NCI-H1930 (cell line): Measurements from ENCODE around the gene S100B.
A peak's percentile ranks its signal among the peaks of the same experiment; 100 is the strongest.
"Not testable (repeated sequence)": the region's sequence is repeated elsewhere in the genome, so short reads cannot be mapped to it uniquely, and the experiment has no call there.

Source experiments
- DNase-seq, 2 experiments: peaks; one replicate each; lab custom pipeline; 2025; lab: John Stamatoyannopoulos, UW

Gene S100B

GRCh38 chr21:46604975-46605766, at the start of gene S100B:
Gene S100B (minus strand): TSS chr21:46605082. CDS start chr21:46602415, 2,667 bp downstream.
- no peak for DNase-seq

- no peak for DNase-seq
Measured at GRCh38 chr21:46651121-46651520, 46.2 kb upstream of the S100B start.

GRCh38 chr21:46650476-46651098, 45.7 kb upstream of the S100B start:
- no peak for DNase-seq

- DNase-seq, result no peak
Measured at GRCh38 chr21:46649356-46649755, 44.5 kb upstream of the S100B start.

- no peak for DNase-seq
Measured at GRCh38 chr21:46648539-46648938, 43.7 kb upstream of the S100B start.

GRCh38 chr21:46646541-46647154, 41.8 kb upstream of the S100B start:
- DNase-seq, result no peak

- DNase-seq, result no peak
Measured at GRCh38 chr21:46645840-46646239, 41.0 kb upstream of the S100B start.

- DNase-seq, result no peak
Measured at GRCh38 chr21:46643379-46644177, 38.7 kb upstream of the S100B start.

GRCh38 chr21:46641656-46642055, 36.8 kb upstream of the S100B start:
- DNase-seq, result no peak

- DNase-seq, result no peak
Measured at GRCh38 chr21:46639489-46640386, 34.9 kb upstream of the S100B start.

GRCh38 chr21:46637952-46638746, 33.3 kb upstream of the S100B start:
- no peak for DNase-seq

- no peak for DNase-seq
Measured at GRCh38 chr21:46636550-46637285, 31.8 kb upstream of the S100B start.

- DNase-seq, result no peak
Measured at GRCh38 chr21:46636181-46636512, 31.3 kb upstream of the S100B start.

GRCh38 chr21:46635324-46636180, 30.7 kb upstream of the S100B start, which contains the start of gene PRMT2:
Gene PRMT2 (plus strand): TSS chr21:46635674. CDS start chr21:46636952, 1,278 bp downstream.
- DNase-seq, result peak; percentile 92 to 96

- peak; percentile 51 to 56 for DNase-seq
Measured at GRCh38 chr21:46634966-46635323, 30.1 kb upstream of the S100B start.

GRCh38 chr21:46634427-46634826, 29.5 kb upstream of the S100B start:
- DNase-seq, result no peak

- no peak for DNase-seq
Measured at GRCh38 chr21:46633566-46633965, 28.7 kb upstream of the S100B start.

- DNase-seq, result not testable (repeated sequence)
Measured at GRCh38 chr21:46630915-46631314, 26.0 kb upstream of the S100B start.

GRCh38 chr21:46628868-46629267, 24.0 kb upstream of the S100B start:
- no peak for DNase-seq
